ENCODE results near the gene IL6. TPM values are rescaled to one million over a fixed set of nuclear protein-coding genes. Genes with fewer than 3 reads are reported as not detected.
"Not testable (repeated sequence)": the region's sequence is repeated elsewhere in the genome, so short reads cannot be mapped to it uniquely, and the experiment has no call there.

The IL6 gene
- total RNA-seq, 1 experiment from 2014 or later = 1.7 TPM

- Histone ChIP-seq H3K4me1 (replicated peaks; ENCODE audit: insufficient read depth) (no peaks in the 10 kb centered on the region), H2AFZ (no peak overlapping the region), H3K27me3 (ENCODE audit: insufficient read depth, low read depth) (no peaks in the 10 kb centered on the region), H3K9me2 (ENCODE audit: insufficient read depth) (no peaks in the 10 kb centered on the region), H4K20me1 (ENCODE audit: insufficient read depth) (no peaks in the 10 kb centered on the region), H3K27ac (no peak overlapping the region), H3K9me3 (ENCODE audit: insufficient read depth, low read depth) (no peaks in the 10 kb centered on the region), H3K36me3 (ENCODE audit: low read depth) (no peaks in the 10 kb centered on the region), H3K4me3 (no peak overlapping the region), H3F3A (ENCODE audit: insufficient read depth, low read depth) (no peaks in the 10 kb centered on the region), H3K4me2 (no peak overlapping the region), H3K79me2 (ENCODE audit: low read depth) (no peaks in the 10 kb centered on the region)
- no TSS peak for BruUV-seq (replicated peaks)
- peak in 1 of 2 experiments; percentile 15 for DNase-seq
- POLR2A ChIA-PET (ENCODE audit: unreplicated experiment) = no interaction called here
- intact Hi-C loops (cut with micrococcal nuclease; ENCODE audit: unreplicated experiment) = no loop called here
- TF ChIP-seq EZH2 (IDR thresholded peaks at IDR 0.05; ENCODE audit: low read depth) (no peak), CTCF (conservative IDR thresholded peaks at IDR 0.05) (no peak)
- CTCF ChIA-PET = no interaction called here
These were observed 43.6 kb upstream of the IL6 start for GRCh38 chr7:22683379-22683778.

- no peaks in the 10 kb centered on the region for H3K36me3 ChIP-seq (ENCODE audit: low read depth)
- BruUV-seq (replicated peaks) = no TSS peak
These were observed 40.4 kb upstream of the IL6 start for GRCh38 chr7:22686620-22687019.

GRCh38 chr7:22688084-22688483, 38.9 kb upstream of the IL6 start:
- ChIA-PET CTCF (interaction anchor here (0.6 kb wide), 1 partner anchor 23 kb away, joined by 3 read pairs; no protein-coding TSS in a partner anchor), POLR2A (ENCODE audit: unreplicated experiment) (no interaction called here)
- no peaks in the 10 kb centered on the region; the same call in 1 of the 2 replicates for H3K9me2 ChIP-seq (ENCODE audit: insufficient read depth)
- peak in 1 of 2 experiments; percentile 22 for DNase-seq
- H3K9me3 ChIP-seq (ENCODE audit: insufficient read depth, low read depth) = no peaks in the 10 kb centered on the region
- no peak overlapping the region for H3K4me3 ChIP-seq
- H3K4me2 ChIP-seq = no peak overlapping the region
- no peaks in the 10 kb centered on the region for H3K79me2 ChIP-seq (ENCODE audit: low read depth)
- BruUV-seq (replicated peaks) = no TSS peak
- TF ChIP-seq EZH2 (IDR thresholded peaks at IDR 0.05; ENCODE audit: low read depth) (no peak), CTCF (conservative IDR thresholded peaks at IDR 0.05) (no peak)
- intact Hi-C loops (cut with micrococcal nuclease; ENCODE audit: unreplicated experiment) = no loop called here
- H4K20me1 ChIP-seq (ENCODE audit: insufficient read depth) = no peaks in the 10 kb centered on the region
- no peaks in the 10 kb centered on the region for H3F3A ChIP-seq (ENCODE audit: insufficient read depth, low read depth)
- no peaks in the 10 kb centered on the region for H3K4me1 ChIP-seq (replicated peaks; ENCODE audit: insufficient read depth)
- H3K27ac ChIP-seq = no peak overlapping the region
- H3K27me3 ChIP-seq (ENCODE audit: insufficient read depth, low read depth) = no peaks in the 10 kb centered on the region
- H3K36me3 ChIP-seq (ENCODE audit: low read depth) = no peaks in the 10 kb centered on the region
- no peak overlapping the region for H2AFZ ChIP-seq

More at GRCh38 chr7:22686620-22687019, 40.4 kb upstream of the IL6 start:
- H3K79me2 ChIP-seq (ENCODE audit: low read depth) = no peaks in the 10 kb centered on the region
- TF ChIP-seq CTCF (conservative IDR thresholded peaks at IDR 0.05) (no peak), EZH2 (IDR thresholded peaks at IDR 0.05; ENCODE audit: low read depth) (no peak)
- no peak overlapping the region for H3K27ac ChIP-seq
- no peaks in the 10 kb centered on the region for H3K9me2 ChIP-seq (ENCODE audit: insufficient read depth)
- peak in 1 of 2 experiments; percentile 1 for DNase-seq
- intact Hi-C loops (cut with micrococcal nuclease; ENCODE audit: unreplicated experiment) = no loop called here
- no peaks in the 10 kb centered on the region for H3K27me3 ChIP-seq (ENCODE audit: insufficient read depth, low read depth)
- ChIA-PET CTCF (interaction anchor here (0.5 to 0.6 kb wide), 3 partner anchors 33 to 368 kb away, joined by 3 read pairs; no protein-coding TSS in a partner anchor), POLR2A (ENCODE audit: unreplicated experiment) (no interaction called here)
- no peaks in the 10 kb centered on the region for H3F3A ChIP-seq (ENCODE audit: insufficient read depth, low read depth)
- no peak overlapping the region for H3K4me2 ChIP-seq
- H3K9me3 ChIP-seq (ENCODE audit: insufficient read depth, low read depth) = no peaks in the 10 kb centered on the region
- no peaks in the 10 kb centered on the region for H3K4me1 ChIP-seq (replicated peaks; ENCODE audit: insufficient read depth)
- no peaks in the 10 kb centered on the region for H4K20me1 ChIP-seq (ENCODE audit: insufficient read depth)
- no peak overlapping the region for H3K4me3 ChIP-seq
- H2AFZ ChIP-seq = no peak overlapping the region

- DNase-seq; H3F3A ChIP-seq (ENCODE audit: insufficient read depth, low read depth); CTCF ChIA-PET; H3K9me3 ChIP-seq (ENCODE audit: insufficient read depth, low read depth); H3K27ac ChIP-seq; H3K36me3 ChIP-seq (ENCODE audit: low read depth); BruUV-seq (replicated peaks); intact Hi-C loops (cut with micrococcal nuclease; ENCODE audit: unreplicated experiment); H3K4me1 ChIP-seq (replicated peaks; ENCODE audit: insufficient read depth); H3K4me2 ChIP-seq; H3K9me2 ChIP-seq (ENCODE audit: insufficient read depth); H3K79me2 ChIP-seq (ENCODE audit: low read depth); H2AFZ ChIP-seq; H4K20me1 ChIP-seq (ENCODE audit: insufficient read depth); POLR2A ChIA-PET (ENCODE audit: unreplicated experiment); H3K4me3 ChIP-seq; H3K27me3 ChIP-seq (ENCODE audit: insufficient read depth, low read depth): not testable (repeated sequence)
These were observed 38.1 kb upstream of the IL6 start for GRCh38 chr7:22688934-22689333.
